ENCODE data around the gene ISX. TPM values are rescaled to one million over a fixed set of nuclear protein-coding genes. Genes with fewer than 3 reads are reported as not detected.

The ISX gene
- polyA plus RNA-seq, 2 of the 4 experiments (the other 2 are of a cell fraction): not detected

GRCh38 chr22:35099883-35100282, 33.9 kb downstream of the ISX start:
- Histone ChIP-seq H3K4me3 (no peak overlapping the region), H3K9me3 (no peaks in the 10 kb centered on the region), H3K4me2 (no peak overlapping the region), H3K4me1 (no peaks in the 10 kb centered on the region), H3K27ac (no peak overlapping the region)
- DNase-seq (ENCODE audit: low read depth in 1 of 2, low spot score in 1 of 2) (peak in 1 of 2 experiments; percentile 2), FAIRE-seq (no peak), ATAC-seq (no peak)
- TF ChIP-seq TFCP2L1 (CRISPR knock-in tag; IDR thresholded peaks at IDR 0.05) (no peak), ELK1 (IDR thresholded peaks at IDR 0.05; ENCODE audit: low read depth, low read length) (no peak), ESRRA (IDR thresholded peaks at IDR 0.05; ENCODE audit: borderline replicate concordance, low read length) (no peak), RAD21 (conservative IDR thresholded peaks at IDR 0.05 in 1 of 2, IDR thresholded peaks at IDR 0.05 in 1 of 2) (no peak), JUN (IDR thresholded peaks at IDR 0.05) (no peak), TP53 (CRISPR knock-in tag; IDR thresholded peaks at IDR 0.05) (no peak), SREBF2 (IDR thresholded peaks at IDR 0.05) (no peak), NFE2L2 (conservative IDR thresholded peaks at IDR 0.05; ENCODE audit: low read length) (no peak), CBX2 (IDR thresholded peaks at IDR 0.05; ENCODE audit: borderline replicate concordance, low read depth) (no peak), FOXS1 (CRISPR knock-in tag; IDR thresholded peaks at IDR 0.05) (no peak), HOXA7 (CRISPR knock-in tag; IDR thresholded peaks at IDR 0.05) (no peak), FOSB (CRISPR knock-in tag; IDR thresholded peaks at IDR 0.05) (no peak), KDM1A (IDR thresholded peaks at IDR 0.05; ENCODE audit: low read depth) (no peak), CBX8 (IDR thresholded peaks at IDR 0.05) (no peak)
- TF ChIP-seq, protein P1, sequence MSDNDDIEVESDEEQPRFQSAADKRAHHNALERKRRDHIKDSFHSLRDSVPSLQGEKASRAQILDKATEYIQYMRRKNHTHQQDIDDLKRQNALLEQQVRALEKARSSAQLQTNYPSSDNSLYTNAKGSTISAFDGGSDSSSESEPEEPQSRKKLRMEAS (IDR thresholded peaks at IDR 0.05): no peak
- ChIA-PET POLR2A (no interaction called here), CTCF (no interaction called here)
- WGBS (ENCODE audit: missing lambda C conversion rate): 24% methylated on average over 3 of the region's 3 CpGs

GRCh38 chr22:35102663-35103062, 36.7 kb downstream of the ISX start:
- Histone ChIP-seq H3K4me1 (no peaks in the 10 kb centered on the region), H3K27ac (no peak overlapping the region), H3K4me2 (no peak overlapping the region), H3K4me3 (no peak overlapping the region), H3K9me3 (no peaks in the 10 kb centered on the region)
- DNase-seq (ENCODE audit: low read depth in 1 of 2, low spot score in 1 of 2): peak; percentile 5 to 27
- ChIA-PET CTCF (interaction anchor here (0.8 kb wide), 1 partner anchor 53 kb away, joined by 3 read pairs; no protein-coding TSS in a partner anchor), POLR2A (no interaction called here)
- FAIRE-seq: no peak
- no peak for TF ChIP-seq ZFP36 (IDR thresholded peaks at IDR 0.05; ENCODE audit: borderline replicate concordance, partially characterized antibody)
- no peak for TF ChIP-seq USF2 (IDR thresholded peaks at IDR 0.05)
- TF ChIP-seq FOSL2 (IDR thresholded peaks at IDR 0.05): no peak
- TF ChIP-seq FOSL2 (CRISPR knock-in tag; IDR thresholded peaks at IDR 0.05): no peak
- TF ChIP-seq TFCP2L1 (CRISPR knock-in tag; IDR thresholded peaks at IDR 0.05): no peak
- TF ChIP-seq EP300 (IDR thresholded peaks at IDR 0.05): no peak
- TF ChIP-seq CHD4 (IDR thresholded peaks at IDR 0.05; ENCODE audit: borderline replicate concordance): no peak
- no peak for TF ChIP-seq PBX3 (IDR thresholded peaks at IDR 0.05)
- no peak for TF ChIP-seq POLR2AphosphoS2 (conservative IDR thresholded peaks at IDR 0.05; ENCODE audit: low read length)
- TF ChIP-seq PHF8 (IDR thresholded peaks at IDR 0.05; ENCODE audit: borderline replicate concordance, low read depth): no peak
- no peak for TF ChIP-seq RCOR1 (IDR thresholded peaks at IDR 0.05; ENCODE audit: low read depth, low read length)
- no peak for TF ChIP-seq ZC3H11A (IDR thresholded peaks at IDR 0.05)
- no peak for TF ChIP-seq FOSB (CRISPR knock-in tag; IDR thresholded peaks at IDR 0.05)
- TF ChIP-seq ESRRA (IDR thresholded peaks at IDR 0.05; ENCODE audit: borderline replicate concordance, low read length): no peak
- TF ChIP-seq EHF (CRISPR knock-in tag; IDR thresholded peaks at IDR 0.05): no peak
- TF ChIP-seq KDM1A (IDR thresholded peaks at IDR 0.05; ENCODE audit: low read depth): no peak
- WGBS (ENCODE audit: missing lambda C conversion rate): 52% methylated on average over 5 of the region's 5 CpGs
- ATAC-seq: peak in 1 of 2 experiments; percentile 66; a peak in 4 of 6 replicates
